ENCODE results near the gene SHOX.

Gene SHOX

DNA sequence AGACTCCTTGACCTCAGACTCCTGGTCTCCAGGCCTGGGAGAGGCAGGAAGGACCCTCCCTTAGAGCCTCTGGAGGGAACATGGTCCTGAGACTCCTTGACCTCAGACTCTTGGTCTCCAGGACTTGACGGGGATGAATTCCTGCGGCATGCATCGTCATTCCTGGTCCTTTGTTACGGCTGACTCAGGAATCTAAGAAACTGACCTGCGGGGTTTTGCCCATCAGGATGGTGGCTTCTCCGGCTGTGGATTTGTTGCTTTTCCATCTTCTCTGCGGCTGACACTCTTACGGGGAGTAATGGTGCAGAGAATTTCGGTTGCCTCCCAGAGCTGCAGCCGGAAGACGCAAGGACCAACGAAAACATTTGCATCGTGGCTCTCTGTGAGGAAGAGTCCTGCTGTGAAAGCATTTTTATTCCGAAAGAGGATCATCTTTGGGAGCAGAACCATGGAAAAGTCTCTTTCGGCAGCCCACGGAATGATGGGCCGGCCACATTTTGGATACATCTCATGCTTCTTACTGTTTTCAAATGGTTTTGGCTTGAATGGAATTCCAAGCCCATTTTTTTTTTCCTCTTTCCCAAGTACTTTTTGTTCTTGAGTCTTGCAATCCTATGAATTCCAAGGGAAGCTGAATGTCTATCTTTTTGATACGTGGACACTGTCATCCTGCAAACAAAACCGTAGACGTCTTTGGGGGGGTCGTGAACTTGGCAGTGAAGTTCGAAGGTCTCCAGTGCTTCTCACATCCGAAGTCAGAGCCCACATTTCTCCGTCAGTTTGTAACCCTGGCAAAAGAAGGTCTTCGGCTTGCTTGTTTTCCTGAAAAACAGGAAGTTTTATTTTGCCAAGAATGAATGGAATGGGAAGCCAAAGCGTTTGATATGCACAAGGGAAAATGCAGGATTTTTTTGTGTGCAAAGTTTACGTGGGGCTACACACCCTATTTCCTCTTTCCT is 36.5 kb downstream of the SHOX start:
- Histone ChIP-seq H3K4me3 (ENCODE audit: low read depth in 1 of 2, low read length in 2 of 2) (no peak overlapping the region), H2AFZ (ENCODE audit: low read depth, low read length) (no peak overlapping the region), H4K20me1 (ENCODE audit: insufficient read depth, low read length) (no peaks in the 10 kb centered on the region), H3K27ac (ENCODE audit: low read length) (no peak overlapping the region), H3K36me3 (ENCODE audit: insufficient read depth, low read length) (no peaks in the 10 kb centered on the region), H3K79me2 (ENCODE audit: insufficient read depth, low read length) (no peaks in the 10 kb centered on the region), H3K9me3 (ENCODE audit: insufficient read depth, low read length, severe bottlenecking) (no peaks in the 10 kb centered on the region), H3K9ac (ENCODE audit: low read depth, low read length) (no peak overlapping the region), H3K27me3 (ENCODE audit: insufficient read depth, low read length, poor library complexity) (no peaks in the 10 kb centered on the region), H3K4me1 (ENCODE audit: insufficient read depth, low read length) (no peaks in the 10 kb centered on the region), H3K4me2 (ENCODE audit: insufficient read depth, low read length) (no peak overlapping the region)
- TF ChIP-seq, protein P1, sequence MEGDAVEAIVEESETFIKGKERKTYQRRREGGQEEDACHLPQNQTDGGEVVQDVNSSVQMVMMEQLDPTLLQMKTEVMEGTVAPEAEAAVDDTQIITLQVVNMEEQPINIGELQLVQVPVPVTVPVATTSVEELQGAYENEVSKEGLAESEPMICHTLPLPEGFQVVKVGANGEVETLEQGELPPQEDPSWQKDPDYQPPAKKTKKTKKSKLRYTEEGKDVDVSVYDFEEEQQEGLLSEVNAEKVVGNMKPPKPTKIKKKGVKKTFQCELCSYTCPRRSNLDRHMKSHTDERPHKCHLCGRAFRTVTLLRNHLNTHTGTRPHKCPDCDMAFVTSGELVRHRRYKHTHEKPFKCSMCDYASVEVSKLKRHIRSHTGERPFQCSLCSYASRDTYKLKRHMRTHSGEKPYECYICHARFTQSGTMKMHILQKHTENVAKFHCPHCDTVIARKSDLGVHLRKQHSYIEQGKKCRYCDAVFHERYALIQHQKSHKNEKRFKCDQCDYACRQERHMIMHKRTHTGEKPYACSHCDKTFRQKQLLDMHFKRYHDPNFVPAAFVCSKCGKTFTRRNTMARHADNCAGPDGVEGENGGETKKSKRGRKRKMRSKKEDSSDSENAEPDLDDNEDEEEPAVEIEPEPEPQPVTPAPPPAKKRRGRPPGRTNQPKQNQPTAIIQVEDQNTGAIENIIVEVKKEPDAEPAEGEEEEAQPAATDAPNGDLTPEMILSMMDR (IDR thresholded peaks at IDR 0.05; ENCODE audit: borderline replicate concordance, extremely low read depth, low read length, poor library complexity, severe bottlenecking), result no peak
- no peak for TF ChIP-seq EZH2 (IDR thresholded peaks at IDR 0.05; ENCODE audit: borderline replicate concordance, low read depth, low read length, severe bottlenecking)
- DNase-seq (no peak), ATAC-seq (ENCODE audit: insufficient read depth, low read depth) (no peak)

DNA sequence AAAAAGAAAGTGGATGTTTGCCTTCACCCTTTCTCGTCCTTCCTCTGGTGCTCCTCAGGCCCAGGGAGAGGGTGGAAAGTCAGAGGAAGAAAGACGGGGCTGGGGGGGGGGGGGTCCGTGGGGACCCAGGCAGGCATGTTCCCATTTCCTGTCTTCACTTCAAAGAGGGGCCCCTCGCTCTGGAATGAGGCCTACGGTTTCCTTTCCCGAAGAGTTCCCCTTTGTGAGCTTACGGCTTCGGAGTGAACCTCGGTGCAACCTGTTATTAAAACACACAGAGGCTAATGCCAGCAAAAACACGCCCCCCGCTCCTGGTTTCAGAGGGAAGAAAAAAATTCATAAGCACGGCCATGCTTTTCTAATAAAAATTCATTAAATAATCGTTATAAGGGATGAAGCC is 40.1 kb downstream of the SHOX start:
- H3K4me1 ChIP-seq (ENCODE audit: insufficient read depth, low read length), result no peaks in the 10 kb centered on the region
- TF ChIP-seq EZH2 (IDR thresholded peaks at IDR 0.05; ENCODE audit: borderline replicate concordance, low read depth, low read length, severe bottlenecking), result no peak
- TF ChIP-seq, protein P1 (IDR thresholded peaks at IDR 0.05; ENCODE audit: borderline replicate concordance, extremely low read depth, low read length, poor library complexity, severe bottlenecking), result no peak
- H3K27me3 ChIP-seq (ENCODE audit: insufficient read depth, low read length, poor library complexity), result no peaks in the 10 kb centered on the region
- no peak overlapping the region for H3K4me2 ChIP-seq (ENCODE audit: insufficient read depth, low read length)
- H2AFZ ChIP-seq (ENCODE audit: low read depth, low read length), result no peak overlapping the region
- no peaks in the 10 kb centered on the region for H4K20me1 ChIP-seq (ENCODE audit: insufficient read depth, low read length)
- H3K79me2 ChIP-seq (ENCODE audit: insufficient read depth, low read length), result no peaks in the 10 kb centered on the region
- no peaks in the 10 kb centered on the region for H3K36me3 ChIP-seq (ENCODE audit: insufficient read depth, low read length)
- no peaks in the 10 kb centered on the region for H3K9me3 ChIP-seq (ENCODE audit: insufficient read depth, low read length, severe bottlenecking)
- ATAC-seq (ENCODE audit: insufficient read depth, low read depth) (no peak), DNase-seq (no peak)
- H3K27ac ChIP-seq (ENCODE audit: low read length), result no peak overlapping the region
- H3K9ac ChIP-seq (ENCODE audit: low read depth, low read length), result no peak overlapping the region
- H3K4me3 ChIP-seq (ENCODE audit: low read depth in 1 of 2, low read length in 2 of 2), result no peak overlapping the region

DNA sequence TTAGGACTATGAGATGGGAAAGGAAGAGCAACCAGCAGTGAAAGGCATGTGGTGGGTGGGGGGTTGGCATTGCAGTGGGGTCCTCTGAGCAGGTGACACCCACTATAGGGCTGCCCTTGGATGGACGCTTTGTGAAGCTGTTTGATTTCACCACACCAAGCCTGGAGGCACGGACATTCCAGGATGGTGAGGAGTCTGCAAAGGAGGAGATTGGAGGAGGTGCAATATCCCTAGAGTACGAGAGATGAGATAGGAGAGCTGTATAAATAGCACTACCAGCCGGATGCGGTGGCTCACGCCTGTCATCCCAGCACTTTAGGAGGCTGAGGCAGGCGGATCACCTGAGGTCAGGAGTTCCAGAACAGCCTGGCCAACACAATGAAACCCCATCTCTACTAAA is 42.3 kb downstream of the SHOX start:
- Histone ChIP-seq H2AFZ (ENCODE audit: low read depth, low read length) (no peak overlapping the region), H3K27me3 (ENCODE audit: insufficient read depth, low read length, poor library complexity) (no peaks in the 10 kb centered on the region), H3K79me2 (ENCODE audit: insufficient read depth, low read length) (no peaks in the 10 kb centered on the region), H3K9me3 (ENCODE audit: insufficient read depth, low read length, severe bottlenecking) (no peaks in the 10 kb centered on the region), H3K27ac (ENCODE audit: low read length) (no peak overlapping the region), H4K20me1 (ENCODE audit: insufficient read depth, low read length) (no peaks in the 10 kb centered on the region), H3K4me3 (ENCODE audit: low read depth in 1 of 2, low read length in 2 of 2) (no peak overlapping the region), H3K9ac (ENCODE audit: low read depth, low read length) (no peak overlapping the region), H3K4me2 (ENCODE audit: insufficient read depth, low read length) (no peak overlapping the region), H3K36me3 (ENCODE audit: insufficient read depth, low read length) (no peaks in the 10 kb centered on the region), H3K4me1 (ENCODE audit: insufficient read depth, low read length) (no peaks in the 10 kb centered on the region)
- ATAC-seq (ENCODE audit: insufficient read depth, low read depth) (no peak), DNase-seq (no peak)
- TF ChIP-seq EZH2 (IDR thresholded peaks at IDR 0.05; ENCODE audit: borderline replicate concordance, low read depth, low read length, severe bottlenecking), result no peak
- TF ChIP-seq, protein P1 (IDR thresholded peaks at IDR 0.05; ENCODE audit: borderline replicate concordance, extremely low read depth, low read length, poor library complexity, severe bottlenecking), result no peak
